ENCODE results near the gene PDIA6. TPM values are rescaled to one million over a fixed set of nuclear protein-coding genes. Genes with fewer than 3 reads are reported as not detected.

PDIA6 gene, protein sequence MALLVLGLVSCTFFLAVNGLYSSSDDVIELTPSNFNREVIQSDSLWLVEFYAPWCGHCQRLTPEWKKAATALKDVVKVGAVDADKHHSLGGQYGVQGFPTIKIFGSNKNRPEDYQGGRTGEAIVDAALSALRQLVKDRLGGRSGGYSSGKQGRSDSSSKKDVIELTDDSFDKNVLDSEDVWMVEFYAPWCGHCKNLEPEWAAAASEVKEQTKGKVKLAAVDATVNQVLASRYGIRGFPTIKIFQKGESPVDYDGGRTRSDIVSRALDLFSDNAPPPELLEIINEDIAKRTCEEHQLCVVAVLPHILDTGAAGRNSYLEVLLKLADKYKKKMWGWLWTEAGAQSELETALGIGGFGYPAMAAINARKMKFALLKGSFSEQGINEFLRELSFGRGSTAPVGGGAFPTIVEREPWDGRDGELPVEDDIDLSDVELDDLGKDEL
- total RNA-seq (2021; ENCODE audit: unreplicated experiment) = 149 TPM
- polyA plus RNA-seq (2012) = 122 and 137 TPM in 2 replicates
- Bru-seq, nascent RNA = percentile 85 among the genes with signal in this experiment
- BruChase-seq, experiment 1, labeled RNA remaining after a 6-hour chase = percentile 90 among the genes with signal in this experiment
- BruChase-seq, experiment 2, labeled RNA remaining after a 2-hour chase = percentile 79 among the genes with signal in this experiment
- long read RNA-seq, transcript PDIA6-201 (13 exons, 2,338 nt) = major isoform, 866 of 959 reads
- long read RNA-seq, partial matches to known transcripts = 40 of 959 reads
- long read RNA-seq, other reads (novel, unspliced or antisense) = 52 of 959 reads

DNA sequence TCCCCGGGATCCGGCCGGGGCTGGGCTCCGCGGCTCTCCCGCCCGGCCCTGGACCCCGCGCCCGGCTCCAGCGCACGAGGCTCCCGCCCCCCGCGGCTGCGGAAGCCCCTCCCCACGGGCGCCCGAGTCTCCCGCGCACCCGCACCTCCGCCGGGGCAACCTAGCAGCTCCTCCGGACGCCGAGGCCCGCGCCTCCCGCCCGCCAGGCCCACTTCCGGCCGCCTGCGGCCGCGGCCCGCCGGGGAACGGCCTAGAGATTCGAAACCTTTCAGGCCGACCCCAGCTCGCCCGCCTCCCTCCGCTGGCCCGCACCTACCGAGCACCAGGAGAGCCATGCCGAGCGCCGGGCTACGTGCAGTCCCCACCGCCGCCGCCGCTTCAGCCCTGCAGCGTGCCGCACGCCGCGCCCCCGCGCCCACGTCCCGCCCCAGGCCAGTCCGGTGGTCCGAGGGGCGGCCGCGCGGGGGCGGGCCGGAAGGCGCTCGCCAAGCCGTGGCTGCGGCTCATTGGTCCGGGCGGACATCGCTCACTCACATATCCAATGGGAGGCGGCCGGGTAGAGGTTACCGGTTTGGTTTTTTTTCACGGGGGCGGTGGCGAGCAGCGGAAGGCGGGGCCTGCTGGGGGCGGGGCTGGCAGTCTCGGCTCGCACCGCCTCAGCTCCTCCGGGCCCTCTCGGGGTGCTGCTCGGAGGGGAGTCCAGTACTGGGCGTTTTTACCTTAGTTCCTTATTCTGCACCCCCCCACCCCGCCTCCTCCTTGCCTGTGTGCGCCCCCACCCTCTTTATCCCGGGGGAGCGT lies at the start of gene PDIA6:
Gene PDIA6, minus strand, starts transcription at position 424 of the 801 bp plus-strand sequence. Its CDS starts 89 bp downstream, at position 335.
- H3K9me2 ChIP-seq (ENCODE audit: insufficient read depth) = no peaks in the 10 kb centered on the region
- DNase-seq (ENCODE audit: low read depth, low spot score) (peak; percentile 92), ATAC-seq (peak; percentile 95)
- no peaks in the 10 kb centered on the region for H3K9me3 ChIP-seq (ENCODE audit: control insufficient read depth in 1 of 2, insufficient read depth in 1 of 2, low read depth in 1 of 2, low read length in 2 of 2)
- no peaks in the 10 kb centered on the region for H3K27me3 ChIP-seq (ENCODE audit: insufficient read depth, low read length)
- peak within 1 kb of the TSS; percentile 89 for H3K27ac ChIP-seq (ENCODE audit: low read depth, low read length)
- BruUV-seq (replicated peaks) = no TSS peak
- POLR2A ChIA-PET = no interaction called here
- H3K4me2 ChIP-seq (ENCODE audit: low read length) = peak within 1 kb of the TSS; percentile 97
- no peak within 1 kb of the TSS for H2AFZ ChIP-seq (ENCODE audit: low read depth, low read length, poor library complexity, severe bottlenecking)
- peaks cover 49% of the 10 kb centered on the region for H3K79me2 ChIP-seq (ENCODE audit: insufficient read depth, low read length)
- intact Hi-C loops (cut with micrococcal nuclease) = no loop called here
- no peaks in the 10 kb centered on the region for H4K20me1 ChIP-seq (ENCODE audit: insufficient read depth)
- peak within 1 kb of the TSS; percentile 92 for H3K9ac ChIP-seq (ENCODE audit: low read length)
- peaks cover 7 to 22% of the 10 kb centered on the region in 2 experiments for H3K36me3 ChIP-seq (ENCODE audit: control insufficient read depth in 1 of 2, insufficient read depth in 2 of 2, low read length in 2 of 2)
- peaks cover 5 to 30% of the 10 kb centered on the region in 2 experiments; a peak in 3 of 4 replicates for H3K4me1 ChIP-seq (ENCODE audit: control insufficient read depth in 1 of 2, insufficient read depth in 2 of 2, low read length in 2 of 2)
- CTCF ChIA-PET = interaction anchor here (1.0 to 1.8 kb wide), 3 partner anchors 14 to 320 kb away, joined by 3 to 13 read pairs (median 3); a partner anchor contains a TSS
- peak within 1 kb of the TSS; percentile 65 to 87 for H3K4me3 ChIP-seq (replicated peaks in 1 of 2; ENCODE audit: low read depth in 1 of 2, low read length in 2 of 2)
- RAD21 ChIA-PET (ENCODE audit: low non-redundant PET in 1 of 2, low total read pairs in 2 of 2, uncharacterized antibody in 2 of 2, unreplicated experiment in 2 of 2) = interaction anchor here (0.6 kb wide), 2 partner anchors 97 to 378 kb away, joined by 3 read pairs; no protein-coding TSS in a partner anchor
- TF ChIP-seq POLR2AphosphoS5 (IDR thresholded peaks at IDR 0.05; ENCODE audit: low read depth, low read length) = peak; percentile 80
- TF ChIP-seq YY1 (IDR thresholded peaks at IDR 0.05; ENCODE audit: extremely low read depth, insufficient replicate concordance, low read depth, low read length) = no peak
- TF ChIP-seq, protein P1, sequence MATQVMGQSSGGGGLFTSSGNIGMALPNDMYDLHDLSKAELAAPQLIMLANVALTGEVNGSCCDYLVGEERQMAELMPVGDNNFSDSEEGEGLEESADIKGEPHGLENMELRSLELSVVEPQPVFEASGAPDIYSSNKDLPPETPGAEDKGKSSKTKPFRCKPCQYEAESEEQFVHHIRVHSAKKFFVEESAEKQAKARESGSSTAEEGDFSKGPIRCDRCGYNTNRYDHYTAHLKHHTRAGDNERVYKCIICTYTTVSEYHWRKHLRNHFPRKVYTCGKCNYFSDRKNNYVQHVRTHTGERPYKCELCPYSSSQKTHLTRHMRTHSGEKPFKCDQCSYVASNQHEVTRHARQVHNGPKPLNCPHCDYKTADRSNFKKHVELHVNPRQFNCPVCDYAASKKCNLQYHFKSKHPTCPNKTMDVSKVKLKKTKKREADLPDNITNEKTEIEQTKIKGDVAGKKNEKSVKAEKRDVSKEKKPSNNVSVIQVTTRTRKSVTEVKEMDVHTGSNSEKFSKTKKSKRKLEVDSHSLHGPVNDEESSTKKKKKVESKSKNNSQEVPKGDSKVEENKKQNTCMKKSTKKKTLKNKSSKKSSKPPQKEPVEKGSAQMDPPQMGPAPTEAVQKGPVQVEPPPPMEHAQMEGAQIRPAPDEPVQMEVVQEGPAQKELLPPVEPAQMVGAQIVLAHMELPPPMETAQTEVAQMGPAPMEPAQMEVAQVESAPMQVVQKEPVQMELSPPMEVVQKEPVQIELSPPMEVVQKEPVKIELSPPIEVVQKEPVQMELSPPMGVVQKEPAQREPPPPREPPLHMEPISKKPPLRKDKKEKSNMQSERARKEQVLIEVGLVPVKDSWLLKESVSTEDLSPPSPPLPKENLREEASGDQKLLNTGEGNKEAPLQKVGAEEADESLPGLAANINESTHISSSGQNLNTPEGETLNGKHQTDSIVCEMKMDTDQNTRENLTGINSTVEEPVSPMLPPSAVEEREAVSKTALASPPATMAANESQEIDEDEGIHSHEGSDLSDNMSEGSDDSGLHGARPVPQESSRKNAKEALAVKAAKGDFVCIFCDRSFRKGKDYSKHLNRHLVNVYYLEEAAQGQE (IDR thresholded peaks at IDR 0.05; ENCODE audit: low read depth) = no peak
- TF ChIP-seq CBX3 (IDR thresholded peaks at IDR 0.05; ENCODE audit: low read depth) = no peak
- peak; percentile 97 for TF ChIP-seq SP1 (IDR thresholded peaks at IDR 0.05; ENCODE audit: low read depth)
- TF ChIP-seq EZH2 (IDR thresholded peaks at IDR 0.05) = no peak
- TF ChIP-seq, protein P2, sequence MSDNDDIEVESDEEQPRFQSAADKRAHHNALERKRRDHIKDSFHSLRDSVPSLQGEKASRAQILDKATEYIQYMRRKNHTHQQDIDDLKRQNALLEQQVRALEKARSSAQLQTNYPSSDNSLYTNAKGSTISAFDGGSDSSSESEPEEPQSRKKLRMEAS (IDR thresholded peaks at IDR 0.05) = 0 out of 2 replicates have a peak, but pooled peaks have one; percentile 51
- TF ChIP-seq CEBPB (IDR thresholded peaks at IDR 0.05; ENCODE audit: low read depth) = no peak
- TF ChIP-seq, protein P3, sequence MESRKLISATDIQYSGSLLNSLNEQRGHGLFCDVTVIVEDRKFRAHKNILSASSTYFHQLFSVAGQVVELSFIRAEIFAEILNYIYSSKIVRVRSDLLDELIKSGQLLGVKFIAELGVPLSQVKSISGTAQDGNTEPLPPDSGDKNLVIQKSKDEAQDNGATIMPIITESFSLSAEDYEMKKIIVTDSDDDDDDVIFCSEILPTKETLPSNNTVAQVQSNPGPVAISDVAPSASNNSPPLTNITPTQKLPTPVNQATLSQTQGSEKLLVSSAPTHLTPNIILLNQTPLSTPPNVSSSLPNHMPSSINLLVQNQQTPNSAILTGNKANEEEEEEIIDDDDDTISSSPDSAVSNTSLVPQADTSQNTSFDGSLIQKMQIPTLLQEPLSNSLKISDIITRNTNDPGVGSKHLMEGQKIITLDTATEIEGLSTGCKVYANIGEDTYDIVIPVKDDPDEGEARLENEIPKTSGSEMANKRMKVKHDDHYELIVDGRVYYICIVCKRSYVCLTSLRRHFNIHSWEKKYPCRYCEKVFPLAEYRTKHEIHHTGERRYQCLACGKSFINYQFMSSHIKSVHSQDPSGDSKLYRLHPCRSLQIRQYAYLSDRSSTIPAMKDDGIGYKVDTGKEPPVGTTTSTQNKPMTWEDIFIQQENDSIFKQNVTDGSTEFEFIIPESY (IDR thresholded peaks at IDR 0.05; ENCODE audit: extremely low read depth, insufficient replicate concordance, low read length) = no peak
- no peak for TF ChIP-seq FOSL1 (IDR thresholded peaks at IDR 0.05; ENCODE audit: low read depth)
- no peak for TF ChIP-seq JUND (IDR thresholded peaks at IDR 0.05)
- TF ChIP-seq, protein P4, sequence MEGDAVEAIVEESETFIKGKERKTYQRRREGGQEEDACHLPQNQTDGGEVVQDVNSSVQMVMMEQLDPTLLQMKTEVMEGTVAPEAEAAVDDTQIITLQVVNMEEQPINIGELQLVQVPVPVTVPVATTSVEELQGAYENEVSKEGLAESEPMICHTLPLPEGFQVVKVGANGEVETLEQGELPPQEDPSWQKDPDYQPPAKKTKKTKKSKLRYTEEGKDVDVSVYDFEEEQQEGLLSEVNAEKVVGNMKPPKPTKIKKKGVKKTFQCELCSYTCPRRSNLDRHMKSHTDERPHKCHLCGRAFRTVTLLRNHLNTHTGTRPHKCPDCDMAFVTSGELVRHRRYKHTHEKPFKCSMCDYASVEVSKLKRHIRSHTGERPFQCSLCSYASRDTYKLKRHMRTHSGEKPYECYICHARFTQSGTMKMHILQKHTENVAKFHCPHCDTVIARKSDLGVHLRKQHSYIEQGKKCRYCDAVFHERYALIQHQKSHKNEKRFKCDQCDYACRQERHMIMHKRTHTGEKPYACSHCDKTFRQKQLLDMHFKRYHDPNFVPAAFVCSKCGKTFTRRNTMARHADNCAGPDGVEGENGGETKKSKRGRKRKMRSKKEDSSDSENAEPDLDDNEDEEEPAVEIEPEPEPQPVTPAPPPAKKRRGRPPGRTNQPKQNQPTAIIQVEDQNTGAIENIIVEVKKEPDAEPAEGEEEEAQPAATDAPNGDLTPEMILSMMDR (IDR thresholded peaks at IDR 0.05 in 2 of 3, conservative IDR thresholded peaks at IDR 0.05 in 1 of 3; ENCODE audit: borderline replicate concordance in 1 of 3, insufficient read depth in 1 of 3, low read depth in 2 of 3, low read length in 2 of 3) = no peak
- TF ChIP-seq ELF1 (IDR thresholded peaks at IDR 0.05; ENCODE audit: borderline replicate concordance, low read depth) = no peak
- peak; percentile 36 for TF ChIP-seq POLR2A (IDR thresholded peaks at IDR 0.05; ENCODE audit: borderline replicate concordance, extremely low read depth, insufficient read depth, insufficient read length)
- TF ChIP-seq SIN3A (IDR thresholded peaks at IDR 0.05; ENCODE audit: low read depth) = no peak; the same call in 1 of the 2 replicates
